NCI-H1930 (cell line): ENCODE data around the gene CNN2.

Experiments used
- DNase-seq, 2 experiments: peaks; one replicate each; lab custom pipeline; 2025; lab: John Stamatoyannopoulos, UW

CNN2 gene

DNA sequence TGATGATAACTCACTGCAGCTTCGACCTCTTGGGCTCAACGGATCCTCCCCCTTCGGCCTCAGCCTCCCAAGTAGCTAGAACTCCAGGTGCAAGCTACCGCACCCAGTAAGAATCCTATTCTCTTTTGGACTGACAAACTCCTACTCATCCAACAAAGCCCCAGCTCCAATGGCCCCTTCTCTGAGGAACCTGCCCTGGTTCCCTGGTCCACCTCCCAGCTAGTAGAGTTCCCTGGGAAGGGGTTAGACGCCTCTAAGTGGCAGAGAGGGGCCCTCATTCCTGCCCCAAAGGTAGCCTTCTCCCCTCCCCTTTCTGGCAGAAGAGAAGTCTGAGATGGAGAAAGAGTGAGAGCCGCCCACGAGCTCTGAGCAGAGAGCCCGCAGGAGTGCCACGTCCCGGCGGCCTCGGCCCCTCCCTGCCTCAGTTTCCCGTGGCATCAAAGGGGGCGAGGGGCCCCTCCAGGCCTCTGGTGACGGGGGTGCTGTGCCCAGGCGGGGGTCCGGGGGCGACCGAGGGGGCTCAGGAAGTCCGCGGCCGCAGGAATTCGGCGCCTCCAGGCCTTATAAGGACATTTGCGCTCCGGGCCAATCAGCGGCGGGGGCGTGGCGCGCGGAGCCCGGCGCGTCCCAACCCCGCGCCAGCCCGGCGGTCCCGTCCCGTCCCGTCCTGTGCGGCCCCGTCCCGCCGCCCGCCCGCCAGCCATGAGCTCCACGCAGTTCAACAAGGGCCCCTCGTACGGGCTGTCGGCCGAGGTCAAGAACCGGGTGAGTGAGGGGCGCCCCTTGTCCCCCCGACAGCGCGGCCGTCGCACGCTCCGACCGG is at the start of gene CNN2:
TSS of gene CNN2 (plus strand) at position 649 of the 823 bp plus-strand sequence. CDS start at position 703, 54 bp downstream.
- peak in 1 of 2 experiments; percentile 12 for DNase-seq

DNA sequence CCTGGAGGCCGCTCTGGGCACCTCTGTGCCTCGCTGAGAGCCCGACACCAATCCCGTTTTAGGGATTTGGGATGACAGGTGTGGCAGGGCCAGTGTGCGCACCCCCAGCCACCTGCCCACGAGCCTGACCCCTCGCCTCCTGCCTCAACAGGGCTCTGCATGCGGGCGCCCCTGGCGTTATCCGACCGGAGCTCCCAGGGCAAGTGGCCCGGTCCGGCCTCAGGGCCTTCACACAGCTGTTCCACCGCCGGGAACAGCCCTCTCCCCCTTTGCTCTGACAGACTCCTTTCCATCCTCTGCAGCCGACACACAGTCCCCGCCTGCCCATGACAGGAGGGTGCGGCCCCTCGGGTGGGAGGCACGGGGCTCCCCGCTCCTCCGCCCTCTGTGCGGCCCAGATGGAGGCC is 49.3 kb upstream of the CNN2 start:
- DNase-seq, result no peak

DNA sequence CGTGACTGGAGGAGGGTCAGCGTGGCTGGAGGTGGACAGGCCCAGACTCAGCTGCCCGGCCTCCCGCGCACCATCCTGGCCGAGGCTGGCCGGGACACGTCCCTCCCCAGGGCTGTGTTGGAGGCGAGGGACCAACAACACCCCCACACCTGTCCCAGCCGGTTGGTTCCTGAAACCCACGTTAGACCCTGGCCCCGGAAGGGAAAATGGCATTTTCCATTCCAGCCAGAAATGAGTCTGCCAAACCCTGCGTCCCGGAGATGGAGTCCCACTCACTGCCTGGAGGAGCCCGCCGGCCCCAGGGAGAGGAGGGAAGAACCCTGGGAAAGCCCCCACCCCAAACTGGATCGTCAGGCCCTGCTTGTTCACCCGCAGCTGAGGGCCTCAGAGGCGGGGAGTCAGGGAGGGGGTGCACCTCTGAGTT is 47.1 kb upstream of the CNN2 start:
- DNase-seq, result no peak

DNA sequence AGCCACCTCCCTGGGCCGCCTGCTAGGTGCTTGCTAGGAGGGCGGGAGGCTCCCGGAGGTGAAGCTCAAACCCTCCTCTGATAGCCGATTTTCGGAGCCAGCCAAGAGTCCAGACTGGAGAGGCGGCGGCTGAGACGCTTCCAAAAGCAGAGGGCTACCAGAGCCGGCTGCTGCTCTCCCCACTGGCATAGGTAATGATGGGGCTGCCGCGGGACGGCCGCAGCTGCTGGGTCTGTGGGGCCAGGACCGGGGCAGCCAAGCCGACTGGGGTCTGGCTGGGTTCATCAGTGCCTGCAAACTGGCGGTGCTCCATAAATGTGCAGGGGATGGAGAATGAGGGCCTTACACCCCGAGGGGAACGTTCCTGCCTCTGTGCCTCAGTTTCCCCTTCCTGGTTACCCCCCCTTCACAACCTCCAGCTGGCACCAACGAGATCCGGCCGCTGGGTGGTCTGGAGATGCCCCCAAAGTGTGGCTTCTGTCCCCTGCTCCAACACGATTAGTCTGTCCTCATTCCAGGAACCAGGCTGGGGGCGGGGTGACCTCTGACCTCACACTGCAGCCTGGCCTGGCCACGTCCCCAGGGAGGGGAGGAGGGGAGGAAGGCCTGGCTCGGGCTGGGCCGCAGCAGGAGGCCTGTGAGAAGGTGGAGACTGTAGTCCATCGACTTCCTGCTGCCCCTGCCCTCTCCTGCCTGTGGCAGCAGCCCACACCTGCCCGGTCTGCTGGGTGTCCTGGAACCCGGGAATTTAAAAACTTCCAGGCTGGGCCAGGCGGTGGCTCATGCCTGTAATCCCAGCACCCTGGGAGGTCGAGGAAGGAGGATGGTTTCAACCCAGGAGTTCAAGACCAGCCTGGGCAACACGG is 46.0 kb upstream of the CNN2 start:
- DNase-seq, result no peak

DNA sequence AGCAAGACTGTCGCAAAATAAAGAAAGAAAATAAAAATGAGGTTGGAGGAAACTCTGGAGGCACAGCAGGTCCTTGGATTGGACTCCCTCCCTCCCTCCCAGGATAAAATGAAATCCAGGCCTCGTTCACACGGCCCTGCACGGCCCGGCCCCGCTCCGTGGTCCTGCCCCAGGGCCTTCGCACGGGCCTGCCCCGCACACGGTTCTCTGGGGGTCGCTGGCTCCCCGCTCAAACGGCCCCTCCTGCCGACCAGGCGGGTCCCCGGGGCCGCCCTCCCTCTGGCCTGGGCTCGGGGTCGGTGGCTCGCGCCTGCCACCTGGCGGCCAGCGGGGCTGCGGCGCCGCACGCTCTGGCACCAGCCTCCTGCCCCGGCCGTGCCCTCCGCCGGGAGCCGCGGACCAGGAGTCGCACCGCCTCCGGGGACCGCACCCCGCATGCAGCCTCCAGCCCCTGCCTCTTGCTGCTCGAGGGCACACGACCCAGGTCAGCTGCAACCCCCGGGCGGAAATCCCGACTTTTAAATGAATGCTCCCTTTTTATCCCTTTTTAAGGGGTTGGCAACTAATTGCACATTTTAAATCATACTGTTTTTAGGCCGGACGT is 43.7 kb upstream of the CNN2 start:
- DNase-seq, result peak; percentile 18 to 50

DNA sequence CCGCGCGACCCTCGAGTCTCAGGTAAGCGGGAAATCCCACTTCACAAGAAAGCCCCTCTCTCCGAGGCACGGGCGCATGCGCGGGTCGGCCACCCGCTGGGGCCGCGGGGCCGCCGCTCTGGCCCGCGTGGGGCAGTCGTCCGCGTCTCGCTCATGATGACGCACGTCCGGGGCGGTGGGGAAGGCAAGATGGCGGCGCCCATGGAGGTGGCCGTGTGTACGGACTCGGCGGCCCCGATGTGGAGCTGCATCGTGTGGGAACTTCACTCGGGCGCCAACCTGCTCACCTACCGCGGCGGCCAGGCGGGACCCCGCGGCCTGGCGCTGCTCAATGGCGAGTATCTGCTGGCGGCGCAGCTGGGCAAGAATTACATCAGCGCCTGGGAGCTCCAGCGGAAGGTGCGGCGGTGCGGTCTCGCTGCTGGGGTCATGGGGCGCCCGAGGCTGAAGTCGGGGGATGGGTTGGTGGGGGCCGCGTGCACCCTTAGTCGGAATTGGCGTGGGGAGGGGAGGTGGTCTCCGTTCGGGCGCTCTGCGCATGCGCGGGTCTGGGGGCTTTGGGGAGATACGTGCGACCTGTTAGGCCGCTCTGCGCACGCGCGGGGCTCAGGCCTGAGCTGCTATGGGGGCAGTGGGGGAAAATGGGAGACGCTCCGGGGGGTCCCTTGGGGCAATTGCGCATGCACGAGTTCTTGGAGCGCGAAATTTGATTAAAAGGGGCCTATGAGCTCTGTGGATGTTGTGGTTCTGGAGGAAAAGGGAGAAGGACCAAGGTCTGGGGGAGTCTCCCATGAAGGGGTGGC is 42.0 kb upstream of the CNN2 start, which contains the start of gene WDR18:
TSS of gene WDR18 (plus strand) at position 181 of the 803 bp plus-strand sequence. CDS start at position 190, 9 bp downstream.
- DNase-seq, result peak; percentile 73 to 86

DNA sequence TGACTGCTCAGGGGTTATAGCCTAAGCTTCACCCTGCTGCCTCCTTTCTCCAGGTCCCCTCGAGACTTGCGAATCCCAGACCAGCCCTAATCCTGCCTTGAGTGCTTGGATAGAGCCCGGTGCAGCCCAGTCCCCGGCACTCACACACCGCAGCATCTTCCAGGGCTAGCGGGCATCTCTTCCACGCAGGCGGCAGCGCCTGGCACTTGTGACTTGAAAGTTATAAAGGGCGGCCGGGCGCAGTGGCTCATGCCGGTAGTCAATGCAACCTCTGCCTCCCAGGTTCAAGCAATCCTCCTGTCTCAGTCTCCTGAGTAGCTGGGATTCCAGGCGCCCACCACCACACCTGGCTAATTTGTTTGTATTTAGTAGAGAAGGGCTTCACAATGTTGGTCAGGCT is 40.3 kb upstream of the CNN2 start:
- no peak for DNase-seq

DNA sequence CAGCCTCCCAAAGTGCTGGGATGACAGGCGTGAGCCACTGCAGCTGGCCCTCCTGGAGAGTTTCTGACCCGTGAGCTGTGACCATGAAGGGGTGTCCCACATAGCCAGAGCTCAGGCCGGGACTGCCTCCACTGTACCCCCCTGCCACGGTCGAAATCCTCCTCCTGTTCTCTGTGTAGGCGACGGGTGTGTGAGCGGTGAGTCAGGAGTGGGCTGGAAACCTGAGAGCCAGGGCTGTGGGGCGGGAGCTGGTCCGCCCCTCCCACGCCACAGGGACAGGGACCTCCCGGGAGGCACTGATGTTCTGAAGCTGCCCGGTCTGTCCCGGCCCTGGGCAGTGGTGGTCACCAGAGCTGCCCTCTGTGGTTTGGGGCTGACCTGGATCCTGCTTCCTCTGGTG is 38.3 kb upstream of the CNN2 start:
- DNase-seq, result no peak

DNA sequence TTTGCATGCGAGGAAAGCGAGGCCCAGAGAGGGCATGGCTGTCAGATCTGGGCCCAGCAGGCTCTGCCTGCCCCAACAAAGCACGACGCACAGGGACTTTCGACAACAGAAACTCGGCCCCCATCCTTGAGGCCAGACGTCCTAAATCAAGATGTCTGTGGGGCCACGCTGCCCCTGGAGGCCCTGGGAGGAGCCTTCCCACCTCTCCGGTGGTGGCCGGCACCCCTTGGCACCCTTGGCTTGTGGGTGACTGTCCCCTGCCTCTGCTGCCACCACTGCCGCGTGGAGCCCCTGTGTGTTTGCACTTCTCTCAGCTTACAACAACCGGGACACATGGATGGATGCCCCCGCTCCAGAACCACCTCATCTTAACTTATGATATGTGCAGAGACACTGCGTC is 37.9 kb upstream of the CNN2 start:
- DNase-seq, result no peak

DNA sequence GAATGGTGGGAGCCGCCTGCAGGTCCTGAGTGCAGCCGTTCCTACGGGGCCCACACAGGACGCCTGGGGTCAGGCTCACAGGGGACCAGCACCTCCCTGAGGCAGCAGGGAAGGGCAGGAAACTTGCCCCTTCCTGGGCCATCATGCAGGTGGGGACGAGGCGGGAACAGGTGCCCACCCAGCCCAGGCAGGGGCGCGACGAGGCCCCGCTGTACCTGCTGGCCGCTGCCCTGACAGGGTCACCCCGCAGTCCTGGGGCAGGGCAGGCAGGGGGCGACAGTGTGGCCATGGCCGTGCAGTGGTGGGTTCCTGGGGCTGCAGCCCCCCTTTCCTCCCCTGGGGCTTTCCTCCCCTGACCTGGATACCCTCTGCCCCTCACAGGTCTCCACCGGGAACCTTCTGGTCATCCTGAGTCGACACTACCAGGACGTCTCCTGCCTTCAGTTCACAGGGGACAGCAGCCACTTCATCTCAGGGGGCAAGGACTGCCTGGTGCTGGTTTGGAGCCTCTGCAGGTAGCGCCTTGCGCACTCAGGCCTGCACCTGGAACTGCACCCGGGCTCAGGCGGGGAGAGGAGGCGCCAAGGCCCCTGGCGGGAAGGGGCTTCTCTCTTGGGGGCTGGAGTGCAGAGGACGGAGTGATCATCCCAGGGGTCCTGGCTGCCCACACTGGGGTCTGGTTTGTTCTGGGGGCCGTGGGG is 36.9 kb upstream of the CNN2 start:
- no peak for DNase-seq

DNA sequence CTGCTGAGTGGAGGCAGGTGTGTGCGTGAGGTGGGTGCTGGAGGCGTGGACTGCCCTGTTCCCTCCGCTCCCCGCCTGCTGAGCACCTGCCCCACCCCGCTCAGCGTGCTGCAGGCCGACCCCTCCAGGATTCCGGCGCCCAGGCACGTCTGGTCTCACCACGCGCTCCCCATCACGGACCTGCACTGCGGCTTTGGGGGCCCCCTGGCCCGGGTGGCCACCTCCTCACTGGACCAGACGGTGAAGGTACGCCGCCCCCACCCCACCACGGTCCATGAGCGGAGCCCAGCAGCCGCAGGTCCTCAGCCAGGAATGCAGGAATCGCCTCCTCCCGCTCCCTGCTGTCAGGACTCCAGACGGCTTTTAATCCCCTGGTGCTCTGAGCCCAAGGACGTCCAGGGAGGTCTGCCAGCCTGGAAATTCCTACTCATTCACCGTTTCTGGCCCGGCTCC is 36.3 kb upstream of the CNN2 start:
- no peak for DNase-seq

DNA sequence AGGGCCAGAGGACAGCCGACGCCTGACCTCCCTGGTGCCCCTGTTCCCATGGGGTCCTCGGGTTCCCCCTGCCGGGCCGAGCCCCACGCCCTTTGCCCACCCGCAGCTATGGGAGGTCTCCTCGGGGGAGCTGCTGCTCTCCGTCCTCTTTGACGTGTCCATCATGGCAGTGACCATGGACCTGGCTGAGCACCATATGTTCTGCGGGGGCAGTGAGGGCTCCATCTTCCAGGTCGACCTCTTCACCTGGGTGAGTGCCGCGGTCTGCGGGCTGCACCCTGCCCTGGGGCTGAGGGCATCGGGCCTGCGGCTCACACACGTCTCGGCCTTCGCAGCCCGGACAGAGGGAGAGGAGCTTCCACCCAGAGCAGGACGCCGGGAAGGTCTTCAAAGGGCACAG is 35.7 kb upstream of the CNN2 start:
- DNase-seq, result no peak

DNA sequence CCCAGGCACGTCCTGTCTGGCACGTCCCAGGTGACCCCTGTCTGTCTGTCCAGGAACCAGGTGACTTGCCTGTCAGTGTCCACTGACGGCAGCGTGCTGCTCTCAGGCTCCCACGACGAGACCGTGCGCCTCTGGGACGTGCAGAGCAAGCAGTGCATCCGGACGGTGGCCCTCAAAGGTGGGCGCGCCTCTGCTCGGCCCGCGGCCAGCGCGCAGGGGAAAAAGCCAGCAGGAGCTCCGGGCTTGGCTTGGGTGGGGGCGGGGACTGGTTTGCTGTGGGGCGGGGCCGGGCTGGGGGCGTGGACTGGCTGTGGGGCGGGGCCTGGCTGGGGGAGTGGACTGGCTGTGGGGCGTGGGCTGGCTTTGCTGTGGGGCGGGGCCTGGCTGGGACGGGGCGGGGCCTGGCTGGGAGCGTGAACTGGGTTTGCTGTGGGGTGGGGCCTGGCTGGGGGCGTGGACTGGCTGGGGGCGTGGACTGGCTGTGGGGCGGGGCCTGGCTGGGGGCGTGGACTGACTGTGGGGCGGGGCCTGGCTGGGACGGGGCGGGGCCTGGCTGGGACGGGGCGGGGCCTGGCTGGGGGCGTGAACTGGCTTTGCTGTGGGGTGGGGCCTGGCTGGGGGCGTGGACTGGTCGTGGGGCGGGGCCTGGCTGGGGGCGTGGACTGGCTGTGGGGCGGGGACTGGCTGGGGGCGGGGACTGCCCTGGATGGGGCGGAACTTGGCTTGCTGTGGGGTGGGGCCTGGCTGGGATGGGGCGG is 35.1 kb upstream of the CNN2 start:
- no peak for DNase-seq

DNA sequence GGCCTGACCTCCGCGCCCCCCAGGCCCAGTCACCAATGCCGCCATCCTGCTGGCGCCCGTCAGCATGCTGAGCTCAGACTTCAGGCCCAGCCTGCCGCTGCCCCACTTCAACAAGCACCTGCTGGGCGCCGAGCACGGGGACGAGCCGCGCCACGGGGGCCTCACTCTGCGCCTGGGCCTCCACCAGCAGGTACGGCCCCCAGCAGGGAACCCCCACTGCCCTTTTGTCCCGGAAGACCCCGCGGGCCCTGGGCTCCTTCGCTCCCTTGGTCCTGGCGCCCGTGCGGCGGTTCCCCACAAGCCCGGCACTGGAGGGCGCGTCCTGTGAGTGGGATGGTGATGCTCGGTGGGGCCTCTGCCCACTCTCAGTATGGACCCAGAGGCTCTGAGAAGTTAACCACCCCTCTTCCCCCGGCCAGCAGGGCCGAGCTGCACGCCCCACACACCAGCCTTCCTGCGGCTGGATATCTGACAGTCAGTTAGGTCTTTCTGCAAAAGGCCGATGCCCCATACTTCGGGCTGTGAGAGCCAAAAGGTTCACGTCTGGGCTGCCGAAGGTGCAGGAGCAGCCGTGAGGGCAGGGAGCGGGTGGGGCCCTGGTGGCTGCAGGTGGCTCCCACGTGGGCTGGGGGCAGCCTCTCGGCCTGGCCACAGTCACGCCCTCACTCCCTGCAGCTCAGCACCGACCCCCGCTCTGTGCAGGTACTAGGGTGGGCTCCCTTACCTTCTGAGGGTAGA is 34.3 kb upstream of the CNN2 start:
- no peak for DNase-seq

DNA sequence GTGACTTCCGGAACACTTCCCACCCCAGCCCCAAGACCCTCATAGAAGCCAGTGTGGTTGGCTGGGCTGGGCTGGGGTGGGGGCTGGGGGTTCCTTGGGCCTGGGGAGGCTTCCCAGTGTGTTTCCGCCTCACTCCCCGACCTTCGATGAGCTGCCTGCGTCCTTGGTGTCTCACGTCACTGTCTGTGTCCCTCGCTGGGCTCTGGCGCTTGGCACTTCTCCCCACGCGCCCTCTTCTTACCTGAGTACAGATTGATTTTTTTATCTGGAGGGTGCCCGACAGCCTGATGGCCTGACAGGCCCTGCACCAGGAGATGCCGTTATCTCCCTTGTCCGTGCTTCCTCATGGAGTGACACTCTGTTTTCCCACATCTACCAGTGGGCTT is 33.7 kb upstream of the CNN2 start:
- no peak for DNase-seq

DNA sequence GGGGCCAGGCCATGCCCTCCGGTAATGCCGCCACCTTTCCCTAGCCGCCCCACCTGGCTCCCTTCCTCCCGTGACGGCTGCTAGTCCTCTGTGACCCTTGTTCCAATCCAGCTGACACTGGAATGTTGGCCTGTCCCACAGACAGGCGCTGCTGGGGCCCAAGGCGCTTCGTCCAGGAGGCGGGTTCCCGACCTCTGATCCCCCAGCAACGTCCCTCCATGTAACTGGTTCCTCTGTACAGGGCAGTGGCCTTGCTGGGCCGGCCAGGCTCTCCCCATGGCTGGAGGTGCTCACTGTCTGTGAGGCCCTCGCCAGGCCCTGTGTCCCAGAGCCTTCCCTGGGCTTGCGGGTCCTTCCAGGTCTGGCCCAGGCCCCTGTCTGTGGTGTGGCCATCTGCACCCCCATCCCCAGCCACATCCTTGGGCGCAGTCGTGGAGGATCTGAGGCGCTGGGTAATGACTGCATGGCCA is 33.0 kb upstream of the CNN2 start:
- DNase-seq, result no peak

DNA sequence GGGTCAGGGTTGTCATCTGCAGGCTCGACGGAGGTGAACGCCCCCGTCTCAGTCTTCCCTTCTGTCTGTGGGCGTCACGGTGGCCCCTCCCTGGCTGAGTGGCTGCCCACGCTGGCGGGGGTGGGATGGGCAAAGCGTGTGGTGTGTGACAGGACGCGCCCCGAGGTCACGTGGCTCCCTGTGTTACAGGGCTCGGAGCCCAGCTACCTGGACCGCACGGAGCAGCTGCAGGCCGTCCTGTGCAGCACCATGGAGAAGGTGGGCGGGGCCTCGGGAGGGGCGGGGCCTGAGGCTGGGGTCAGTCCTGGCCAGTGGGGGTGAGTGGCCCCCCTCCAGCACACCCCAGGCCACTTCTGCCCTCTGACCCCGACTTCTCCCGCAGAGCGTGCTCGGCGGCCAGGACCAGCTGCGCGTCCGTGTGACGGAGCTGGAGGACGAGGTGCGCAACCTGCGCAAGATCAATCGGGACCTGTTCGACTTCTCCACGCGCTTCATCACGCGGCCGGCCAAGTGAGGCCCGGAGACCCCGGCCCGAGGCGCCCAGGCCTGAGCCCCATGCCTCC is 32.5 kb upstream of the CNN2 start:
- no peak for DNase-seq

DNA sequence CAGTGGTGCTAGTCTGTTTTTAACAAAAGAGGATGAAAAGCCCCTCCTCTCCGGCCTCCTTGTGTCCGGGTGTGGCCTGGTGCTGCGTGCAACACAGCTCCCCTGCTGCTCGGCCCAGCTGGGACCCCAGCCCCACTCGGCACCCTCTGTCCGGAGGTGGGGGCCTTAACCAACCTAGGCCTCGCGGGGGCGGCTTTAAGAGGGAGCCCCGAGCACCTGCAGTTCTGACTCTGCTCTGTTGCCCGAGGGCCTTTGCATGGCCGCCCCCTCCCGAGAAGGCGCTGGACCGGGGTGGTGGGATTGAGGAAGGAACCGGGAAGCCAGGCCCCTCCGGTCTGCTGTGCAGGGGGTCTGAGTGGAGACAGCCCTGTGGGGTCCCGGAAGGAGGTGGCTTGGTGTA is 31.9 kb upstream of the CNN2 start:
- no peak for DNase-seq
